Small intestine (tissue), 7 donors: ENCODE data around the gene LRTM2. TPM values are rescaled to one million over a fixed set of nuclear protein-coding genes. Genes with fewer than 3 reads are reported as not detected.

Experiments
- DNase-seq, 2 donors: peaks; one replicate each; pipeline versions ENCODE4 v3.0.0 to v3.0.0-alpha.2; 2013
- FAIRE-seq: peaks from 2 replicates; lab custom pipeline; 2012; peaks lifted over from hg19 to GRCh38; lab: Jason Lieb, UNC
- H3K27ac ChIP-seq, 3 donors: one replicate each; pipeline ENCODE4 v1.5.1; 2013; ENCODE audit warnings: low read length in 2 of 3, mild to moderate bottlenecking in 2 of 3, control low read depth in 1 of 3, inconsistent platforms in 1 of 3, low read depth in 1 of 3, moderate library complexity in 1 of 3
- H3K27me3 ChIP-seq, 3 donors: one replicate each; pipeline ENCODE4 v1.6.1; 2013; ENCODE audit warnings: low read length in 3 of 3, inconsistent platforms in 1 of 3; ENCODE audit not compliant: control insufficient read depth in 3 of 3, insufficient read depth in 3 of 3
- H3K36me3 ChIP-seq, 3 donors: one replicate each; pipeline ENCODE4 v1.6.1; 2013; ENCODE audit warnings: low read length in 3 of 3, inconsistent platforms in 1 of 3, low read depth in 1 of 3, mild to moderate bottlenecking in 1 of 3, moderate library complexity in 1 of 3; ENCODE audit not compliant: control insufficient read depth in 3 of 3, insufficient read depth in 2 of 3
- H3K4me1 ChIP-seq, 3 donors: one replicate each; pipeline ENCODE4 v1.6.1; 2013; ENCODE audit warnings: low read length in 2 of 3, inconsistent platforms in 1 of 3, low read depth in 1 of 3, mild to moderate bottlenecking in 1 of 3, moderate library complexity in 1 of 3; ENCODE audit not compliant: control insufficient read depth in 3 of 3, insufficient read depth in 2 of 3
- H3K4me3 ChIP-seq, 3 donors: one replicate each; pipeline ENCODE4 v1.5.1; 2013; ENCODE audit warnings: low read length in 3 of 3, control low read depth in 1 of 3, inconsistent platforms in 1 of 3, low read depth in 1 of 3, mild to moderate bottlenecking in 1 of 3, moderate library complexity in 1 of 3
- H3K9me3 ChIP-seq, 2 donors: one replicate each; pipeline ENCODE4 v1.6.1; 2013; ENCODE audit warnings: low read depth in 1 of 2, low read length in 1 of 2; ENCODE audit not compliant: control insufficient read depth in 2 of 2, insufficient read depth in 1 of 2
- WGBS, 3 donors: extraction: QIAGEN DNeasy Blood & Tissue Kit; methylation state at CpG; one replicate each; pipeline ENCODE4 v1.1.7; 2013; 5-methylcytosine and 5-hydroxymethylcytosine counted together
- polyA plus RNA-seq, 4 donors: library from polyadenylated mRNA; stranded (reverse) in 3 of 4; unstranded in 1 of 4; fragments of 200-250 nt in 3 of 4; fragments of 120-200 nt in 1 of 4; gene quantifications; one replicate each; pipeline versions ENCODE4 v1.2.1 to v1.2.3, GENCODE V29; 2013
- donor health status: healthy with polysubstance abuse.
- donor health status: control.
- donor health status: control.
- donor health status: Bipolar disorder and iron deficiency.
- donor health status: healthy.

Gene LRTM2
- polyA plus RNA-seq, 4 donors: 0.03 TPM; not detected in 2

DNA sequence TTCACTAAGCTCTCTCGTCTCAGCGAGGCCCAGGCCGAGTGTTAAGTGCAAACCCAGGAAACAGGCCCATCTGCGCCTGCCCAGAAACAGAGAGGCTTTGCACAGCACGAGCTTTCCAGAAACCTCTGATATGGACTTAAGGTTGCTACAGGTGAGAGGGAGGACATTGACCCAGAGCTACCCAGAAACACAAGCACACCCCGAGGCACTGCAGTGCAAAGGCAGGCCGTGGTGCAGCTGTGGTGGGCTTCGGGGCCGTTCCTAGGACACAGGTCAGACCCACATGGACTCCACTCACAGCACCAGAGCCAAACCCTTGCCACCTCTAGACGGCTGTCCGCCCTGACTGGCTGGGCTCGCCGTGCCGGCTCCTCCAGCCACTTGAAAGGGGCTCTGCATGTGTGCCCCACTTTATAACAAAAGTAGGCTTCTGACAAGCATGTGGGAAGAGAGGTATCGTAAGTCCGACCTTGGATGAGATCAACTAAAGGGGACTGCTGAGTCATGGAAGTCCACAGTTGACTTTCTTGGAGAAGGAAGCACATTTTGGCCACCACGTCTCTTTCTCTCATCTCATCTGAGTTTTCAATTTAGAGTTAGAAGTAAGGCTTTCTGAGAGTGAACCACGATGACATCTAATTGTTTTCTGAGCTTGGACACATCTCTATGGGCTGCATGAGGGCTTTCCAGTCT lies 59.9 kb downstream of the LRTM2 start:
- DNase-seq (no peak), FAIRE-seq (no peak)

DNA sequence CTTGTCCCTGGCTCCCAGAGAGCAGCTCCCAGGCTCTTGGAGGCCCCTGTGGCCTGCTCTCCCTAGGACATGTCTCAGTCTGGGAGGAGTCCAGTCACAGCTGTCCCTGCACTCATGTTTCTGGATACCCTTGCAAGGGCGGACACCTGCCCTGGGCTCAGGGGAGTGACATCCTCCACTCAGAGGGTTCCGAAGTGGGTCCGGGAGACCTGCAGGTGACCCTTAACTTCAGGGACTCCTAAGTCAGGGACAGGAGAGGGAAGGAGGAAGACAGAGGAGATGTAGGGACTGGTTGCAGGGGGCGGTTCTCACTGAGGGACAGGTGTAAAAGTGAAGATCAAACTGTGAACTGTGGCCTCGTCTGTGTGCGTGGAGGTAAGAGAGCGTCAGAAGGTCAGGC lies 60.5 kb downstream of the LRTM2 start:
- H3K27me3 ChIP-seq: no peaks in the 10 kb centered on the region
- no peaks in the 10 kb centered on the region for H3K4me1 ChIP-seq
- no peak overlapping the region for H3K4me3 ChIP-seq
- no peak overlapping the region for H3K27ac ChIP-seq
- 84 to 92% (median 86%) methylated on average over 7 of the region's 7 CpGs for WGBS, 3 donors
- H3K36me3 ChIP-seq: no peaks in the 10 kb centered on the region
- no peak for FAIRE-seq
- no peak for DNase-seq
- H3K9me3 ChIP-seq: no peaks in the 10 kb centered on the region

More for the DNA sequence above, 59.9 kb downstream of the LRTM2 start:
- WGBS, 3 donors: 79 to 85% (median 85%) methylated on average over 18 of the region's 18 CpGs
- H3K4me1 ChIP-seq: no peaks in the 10 kb centered on the region
- no peaks in the 10 kb centered on the region for H3K36me3 ChIP-seq
- H3K4me3 ChIP-seq: no peak overlapping the region
- peaks cover 0 to 4% (median 0%) of the 10 kb centered on the region in 3 donors for H3K27me3 ChIP-seq
- no peaks in the 10 kb centered on the region for H3K9me3 ChIP-seq
- H3K27ac ChIP-seq: no peak overlapping the region

- Histone ChIP-seq H3K9me3 (no peaks in the 10 kb centered on the region), H3K36me3 (no peaks in the 10 kb centered on the region), H3K4me1 (no peaks in the 10 kb centered on the region), H3K27me3 (no peaks in the 10 kb centered on the region), H3K4me3 (no peak overlapping the region), H3K27ac (no peak overlapping the region)
- DNase-seq (no peak), FAIRE-seq (no peak)
- 69 to 80% (median 78%) methylated on average over 8 of the region's 8 CpGs for WGBS, 3 donors
Observed at GRCh38 chr12:1881301-1881700, 60.9 kb downstream of the LRTM2 start.

GRCh38 chr12:1881936-1882335 lies 61.6 kb downstream of the LRTM2 start:
- WGBS, 3 donors: 49 to 60% (median 54%) methylated on average over 3 of the region's 3 CpGs
- Histone ChIP-seq H3K27ac (no peak overlapping the region), H3K4me3 (no peak overlapping the region), H3K4me1 (no peaks in the 10 kb centered on the region), H3K27me3 (no peaks in the 10 kb centered on the region), H3K36me3 (no peaks in the 10 kb centered on the region), H3K9me3 (no peaks in the 10 kb centered on the region)
- FAIRE-seq: no peak
- no peak for DNase-seq

DNA sequence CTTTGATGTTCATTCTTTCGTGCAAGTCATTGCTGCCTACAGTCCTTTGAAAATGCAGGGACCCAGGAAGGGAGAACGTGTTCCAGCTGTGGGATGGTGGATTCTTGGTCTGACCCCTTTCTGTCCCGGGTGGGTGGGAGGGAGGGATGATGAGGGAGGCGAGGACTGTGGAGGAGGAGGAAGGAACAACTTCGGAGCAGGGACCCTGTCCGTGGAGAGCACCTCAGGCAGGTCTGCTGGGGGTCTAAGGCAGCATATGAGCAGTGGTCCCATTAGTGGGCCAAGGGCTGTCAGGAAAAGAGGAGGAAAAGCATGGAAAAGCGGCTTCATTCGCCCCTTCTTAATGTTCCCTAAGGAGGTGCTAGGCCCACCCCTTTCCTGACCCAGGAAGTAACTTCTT lies 62.0 kb downstream of the LRTM2 start:
- DNase-seq: no peak
- WGBS, 3 donors: 77 to 80% (median 79%) methylated on average over 8 of the region's 8 CpGs

GRCh38 chr12:1882850-1883470 lies 62.6 kb downstream of the LRTM2 start:
- no peak overlapping the region for H3K27ac ChIP-seq
- H3K36me3 ChIP-seq: no peaks in the 10 kb centered on the region
- WGBS, 3 donors: 88 to 90% (median 88%) methylated on average over 19 of the region's 19 CpGs
- no peaks in the 10 kb centered on the region for H3K9me3 ChIP-seq
- H3K4me3 ChIP-seq: no peak overlapping the region
- H3K27me3 ChIP-seq: no peaks in the 10 kb centered on the region
- no peak for DNase-seq
- FAIRE-seq: no peak
- H3K4me1 ChIP-seq: no peaks in the 10 kb centered on the region

More for the DNA sequence above, 62.0 kb downstream of the LRTM2 start:
- H3K4me1 ChIP-seq: no peaks in the 10 kb centered on the region
- H3K27ac ChIP-seq: no peak overlapping the region
- H3K36me3 ChIP-seq: no peaks in the 10 kb centered on the region
- H3K4me3 ChIP-seq: no peak overlapping the region
- H3K9me3 ChIP-seq: no peaks in the 10 kb centered on the region
- H3K27me3 ChIP-seq: no peaks in the 10 kb centered on the region
- FAIRE-seq: no peak

DNA sequence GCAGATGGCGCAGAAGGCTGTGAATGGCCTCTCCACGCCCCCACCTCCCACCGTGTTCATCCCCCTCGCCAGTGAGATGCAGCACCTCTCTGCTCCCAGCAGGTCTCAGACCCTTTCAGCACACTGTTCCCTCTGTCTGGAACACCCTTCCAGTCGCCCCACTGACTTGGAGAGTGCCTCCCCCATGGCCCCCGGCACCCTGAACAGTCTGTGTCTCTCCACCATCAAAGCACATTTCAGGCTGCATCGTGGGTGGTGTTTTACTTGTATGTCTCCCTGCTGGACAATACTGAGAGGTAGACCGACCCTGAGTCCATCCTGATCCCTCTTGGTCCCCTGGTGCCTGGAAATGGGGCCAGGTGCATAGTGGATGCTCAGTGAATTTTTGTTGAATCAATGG lies 63.1 kb downstream of the LRTM2 start:
- Histone ChIP-seq H3K9me3 (peaks cover 0 to 3% of the 10 kb centered on the region in 2 donors), H3K4me3 (no peak overlapping the region), H3K27ac (no peak overlapping the region), H3K4me1 (no peaks in the 10 kb centered on the region), H3K27me3 (no peaks in the 10 kb centered on the region), H3K36me3 (no peaks in the 10 kb centered on the region)
- no peak for DNase-seq
- 81 to 84% (median 83%) methylated on average over 8 of the region's 8 CpGs for WGBS, 3 donors
- no peak for FAIRE-seq

DNA sequence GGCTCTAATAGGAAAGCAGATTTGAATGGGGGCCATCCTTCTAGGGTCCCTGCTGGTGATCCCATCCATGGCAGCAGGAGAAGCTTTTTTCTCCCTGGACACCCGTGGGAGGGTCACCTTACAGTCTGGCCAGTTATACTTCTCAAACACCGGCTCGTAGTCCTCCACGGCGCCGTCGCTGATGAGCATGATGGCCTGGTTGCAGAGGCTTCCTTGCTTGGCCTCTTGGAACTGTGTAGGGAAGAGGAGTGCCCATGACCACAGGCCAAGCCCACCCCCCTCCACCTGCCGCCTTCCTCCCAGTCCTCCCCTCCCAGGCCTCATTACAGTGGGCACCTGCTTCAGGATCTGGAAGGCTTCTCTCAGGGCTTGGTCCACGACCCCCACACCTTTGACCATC lies 64.3 kb downstream of the LRTM2 start:
- peaks cover 0 to 3% of the 10 kb centered on the region in 2 donors for H3K9me3 ChIP-seq
- no peak overlapping the region for H3K4me3 ChIP-seq
- no peak overlapping the region for H3K27ac ChIP-seq
- DNase-seq (no peak), FAIRE-seq (no peak)
- no peaks in the 10 kb centered on the region for H3K27me3 ChIP-seq
- H3K4me1 ChIP-seq: no peaks in the 10 kb centered on the region
- 86 to 91% (median 89%) methylated on average over 5 to 9 of the region's 9 CpGs for WGBS, 3 donors
- no peaks in the 10 kb centered on the region for H3K36me3 ChIP-seq
